Measurements from ENCODE around the gene HMG20B.

The HMG20B gene

GRCh38 chr19:3607303-3608078, 34.7 kb downstream of the HMG20B start:
- no peak for DNase-seq (ENCODE audit: low spot score)

GRCh38 chr19:3608079-3608641, 35.4 kb downstream of the HMG20B start:
- no peak for DNase-seq (ENCODE audit: low spot score)

GRCh38 chr19:3608750-3609322, 36.1 kb downstream of the HMG20B start:
- no peak for DNase-seq (ENCODE audit: low spot score)

GRCh38 chr19:3609779-3610719, 37.3 kb downstream of the HMG20B start:
- DNase-seq (ENCODE audit: low spot score) = no peak

GRCh38 chr19:3610745-3611717, 38.3 kb downstream of the HMG20B start:
- no peak for DNase-seq (ENCODE audit: low spot score)

- no peak for DNase-seq (ENCODE audit: low spot score)
Measured at GRCh38 chr19:3611841-3612240, 39.1 kb downstream of the HMG20B start.

GRCh38 chr19:3612330-3612729, 39.6 kb downstream of the HMG20B start:
- no peak for DNase-seq (ENCODE audit: low spot score)

- DNase-seq (ENCODE audit: low spot score) = no peak
Measured at GRCh38 chr19:3612901-3613741, 40.4 kb downstream of the HMG20B start.

GRCh38 chr19:3613818-3614661, 41.3 kb downstream of the HMG20B start:
- no peak for DNase-seq (ENCODE audit: low spot score)

- DNase-seq (ENCODE audit: low spot score) = no peak
Measured at GRCh38 chr19:3614858-3615505, 42.2 kb downstream of the HMG20B start.

GRCh38 chr19:3615524-3616135, 42.9 kb downstream of the HMG20B start:
- DNase-seq (ENCODE audit: low spot score) = no peak

- no peak for DNase-seq (ENCODE audit: low spot score)
Measured at GRCh38 chr19:3617463-3617862, 44.7 kb downstream of the HMG20B start.

- DNase-seq (ENCODE audit: low spot score) = peak; percentile 38
Measured at GRCh38 chr19:3618144-3618810, 45.5 kb downstream of the HMG20B start.

- DNase-seq (ENCODE audit: low spot score) = no peak
Measured at GRCh38 chr19:3618811-3619630, 46.3 kb downstream of the HMG20B start.

GRCh38 chr19:3619631-3620012, 46.9 kb downstream of the HMG20B start:
- DNase-seq (ENCODE audit: low spot score) = no peak

- DNase-seq (ENCODE audit: low spot score) = no peak
Measured at GRCh38 chr19:3620145-3620816, 47.5 kb downstream of the HMG20B start.

Measured in CD4-positive, alpha-beta T cell treated with Interleukin-2 at 100 ng/mL for 4 hours (primary cell).